GM18498 (cell line): ENCODE data around the gene MSH3.
"Not testable (repeated sequence)": the region's sequence is repeated elsewhere in the genome, so short reads cannot be mapped to it uniquely, and the experiment has no call there.

ENCODE experiments used
- ATAC-seq: cut with Tn5 transposase; IDR thresholded peaks from one replicate; pipeline ENCODE4 v1.9.1; 2021; ENCODE audit warnings: mild to moderate bottlenecking, moderate library complexity; ENCODE audit not compliant: unreplicated experiment

MSH3 gene

DNA sequence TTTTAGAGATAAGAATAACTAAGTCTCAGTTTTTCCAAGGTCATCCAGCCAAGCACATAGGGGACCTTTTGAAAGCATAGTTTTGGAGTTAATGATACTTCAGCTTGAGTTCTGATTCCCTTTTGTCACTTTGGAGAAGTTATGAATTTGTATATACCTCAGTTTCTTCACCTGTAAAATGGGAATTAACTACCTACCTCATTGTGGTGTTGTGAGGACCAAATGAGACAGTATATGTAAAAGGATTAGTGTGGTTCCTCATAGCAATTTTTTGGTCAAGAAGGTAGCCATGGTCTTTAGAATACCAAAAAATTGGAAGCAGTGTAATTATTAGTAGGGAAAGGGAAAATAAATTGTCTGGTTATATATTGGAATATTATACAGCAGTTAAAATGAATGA is 98.0 kb downstream of the MSH3 start:
- ATAC-seq: no peak

DNA sequence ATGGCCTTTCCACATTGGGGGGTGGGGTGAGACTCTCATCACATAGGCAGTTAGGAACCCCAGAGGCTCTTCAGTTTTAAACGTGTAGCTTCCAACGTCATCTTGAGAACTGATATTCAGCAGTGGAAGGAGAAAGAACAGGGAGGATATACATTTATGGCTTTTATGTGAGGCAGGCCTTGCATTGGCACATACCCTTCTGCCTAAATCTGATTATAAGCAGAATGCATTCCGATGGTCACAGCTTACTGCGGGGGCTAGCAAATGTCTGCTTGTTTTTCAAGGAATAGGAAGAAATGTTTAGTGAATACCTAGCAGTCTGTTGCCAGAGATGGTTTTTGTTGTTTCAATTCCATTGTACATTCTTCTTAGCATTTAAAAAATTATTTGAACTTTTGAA is 99.3 kb downstream of the MSH3 start:
- no peak for ATAC-seq

DNA sequence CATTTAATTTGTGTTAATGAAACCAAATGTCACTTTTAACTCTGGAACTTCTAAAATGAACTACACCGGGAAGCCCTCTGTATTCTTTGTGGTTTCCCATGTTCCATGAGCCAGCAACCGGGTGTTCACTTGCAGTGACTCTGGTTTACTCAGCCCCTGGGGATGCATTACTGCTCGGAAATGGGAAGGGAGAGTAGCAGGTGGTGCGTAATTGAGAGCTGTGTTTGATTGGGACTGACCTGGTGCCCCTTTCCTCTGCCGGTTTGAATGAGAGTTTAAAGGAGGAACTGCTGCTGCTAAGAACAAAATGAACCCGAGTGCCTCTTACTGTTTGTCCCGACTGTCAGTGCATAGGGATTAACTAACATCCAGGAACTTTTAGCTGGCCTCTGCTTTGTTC is 100.4 kb downstream of the MSH3 start:
- peak; percentile 43 for ATAC-seq

DNA sequence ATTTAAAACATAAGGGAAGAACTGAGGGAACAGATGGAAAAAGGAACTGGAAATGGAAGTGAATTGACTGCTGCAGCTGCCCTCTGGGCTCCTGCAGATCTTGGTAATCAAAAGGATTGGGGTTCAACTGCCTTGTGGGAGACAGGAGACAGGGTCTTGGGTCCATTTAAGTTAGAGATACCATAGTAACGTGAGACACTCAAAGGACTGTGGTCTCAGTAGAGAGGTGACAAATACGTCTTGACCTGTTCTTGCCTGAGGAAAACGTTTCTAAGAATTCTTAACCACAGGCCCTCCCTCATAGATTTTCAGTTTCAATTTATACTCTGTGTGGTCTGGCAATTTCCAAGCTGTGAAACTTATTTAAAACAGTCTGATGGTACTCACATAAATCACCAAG is 101.2 kb downstream of the MSH3 start:
- ATAC-seq: peak; percentile 98

DNA sequence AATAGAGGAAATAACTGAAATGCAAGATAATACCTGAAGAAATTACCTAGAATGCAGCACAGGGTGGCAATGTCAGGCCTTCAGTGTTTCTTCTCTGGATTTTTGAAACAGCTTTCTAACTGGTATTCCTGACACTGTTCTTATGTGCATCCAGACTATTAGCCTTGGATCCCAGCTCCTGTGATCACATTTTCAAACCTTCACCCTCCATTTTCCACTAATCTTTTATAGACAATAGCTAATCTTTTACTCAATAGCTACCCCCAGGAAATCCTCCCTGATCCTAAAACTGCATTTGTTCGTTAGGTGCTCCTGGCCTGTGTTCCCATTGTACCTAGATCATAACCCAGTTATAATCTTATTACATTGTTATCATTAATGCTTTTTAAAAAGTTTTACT is 101.8 kb downstream of the MSH3 start:
- no peak for ATAC-seq

DNA sequence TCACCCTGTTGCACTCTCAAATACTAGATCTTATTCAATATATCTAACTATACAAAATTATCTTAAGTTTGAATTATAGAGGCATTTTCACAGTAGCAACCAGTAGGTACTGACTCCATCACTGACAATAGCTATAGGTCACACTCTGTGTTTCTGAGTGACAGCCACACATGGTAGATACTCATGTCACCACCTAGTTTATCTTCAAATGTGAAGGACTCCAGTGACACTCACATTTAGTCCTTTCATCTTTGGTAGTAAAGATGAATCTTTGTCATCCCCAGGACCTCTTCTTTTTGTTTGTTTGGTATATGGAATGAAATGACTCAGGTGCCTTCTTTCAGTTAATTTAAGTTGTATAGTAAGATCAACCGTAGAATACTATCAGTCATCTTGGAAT is 102.8 kb downstream of the MSH3 start:
- no peak for ATAC-seq

DNA sequence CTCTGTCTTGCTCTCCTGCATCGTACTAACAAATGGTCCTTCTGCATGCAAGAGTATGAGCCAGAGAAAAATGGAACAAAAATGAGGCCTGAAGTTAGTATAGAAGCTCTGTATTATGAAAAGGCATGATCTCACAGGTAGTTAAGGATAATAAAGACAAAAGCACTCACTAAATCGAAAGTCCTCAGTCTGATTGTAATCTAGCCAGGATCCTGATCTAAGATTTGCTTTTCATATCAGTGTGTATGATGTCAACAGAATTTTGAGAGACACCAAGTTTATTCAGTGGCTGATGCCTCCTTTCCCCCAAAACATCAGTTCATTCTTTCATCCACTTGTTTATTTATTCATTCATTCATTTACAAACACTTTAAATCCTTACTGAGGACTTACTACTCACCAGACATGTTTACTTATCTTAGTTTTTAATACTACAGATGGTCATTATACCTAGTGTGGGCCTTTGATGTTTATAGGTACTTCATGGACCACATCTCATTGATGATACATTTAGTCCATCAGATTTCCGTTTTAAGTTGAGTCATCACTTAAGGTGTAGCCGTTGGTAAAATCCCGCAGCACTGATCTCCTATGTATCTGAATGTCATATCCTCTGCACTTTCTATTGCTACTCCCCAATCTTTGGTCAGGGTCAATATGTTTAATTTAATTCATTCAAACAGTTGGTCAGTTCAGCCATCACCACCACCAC is 105.6 kb downstream of the MSH3 start:
- ATAC-seq: no peak

DNA sequence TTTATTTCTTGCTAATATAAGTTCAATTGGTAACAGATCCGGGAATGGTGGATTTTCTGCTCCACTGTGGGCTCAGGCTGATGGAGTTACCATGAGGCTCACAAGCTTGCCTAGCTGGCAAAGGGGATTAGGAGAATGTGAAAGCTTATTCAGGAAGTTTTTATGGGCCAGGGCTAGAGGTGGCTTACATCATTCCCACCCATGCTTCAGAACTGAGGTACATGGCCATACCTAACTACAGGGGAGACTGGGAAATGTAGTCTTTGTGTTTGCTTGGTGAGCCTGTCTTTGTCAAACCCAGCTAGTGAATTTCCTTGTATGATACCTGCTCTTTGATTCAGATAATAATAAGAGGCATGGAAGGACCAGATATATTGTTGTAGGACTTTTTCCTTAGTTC is 106.2 kb downstream of the MSH3 start:
- ATAC-seq: no peak

DNA sequence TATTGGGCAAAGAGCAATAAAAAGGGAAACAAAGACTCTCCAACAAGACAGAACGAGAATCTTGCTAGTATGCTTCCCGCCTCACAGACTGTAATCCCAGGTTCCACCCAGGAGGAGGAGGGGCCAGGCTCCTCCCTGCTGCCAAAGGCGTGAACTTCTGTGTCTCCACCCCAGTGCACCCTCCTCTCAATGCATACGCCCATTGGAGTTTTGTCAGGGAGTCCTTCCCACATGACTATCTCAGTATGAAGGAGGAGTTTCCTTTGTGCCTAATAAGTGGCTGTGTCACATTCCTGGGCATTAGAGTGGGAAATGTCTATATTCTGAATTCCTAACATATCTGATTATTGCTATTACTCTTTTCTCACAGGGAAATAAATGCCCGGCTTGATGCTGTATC is 106.7 kb downstream of the MSH3 start:
- ATAC-seq: no peak

DNA sequence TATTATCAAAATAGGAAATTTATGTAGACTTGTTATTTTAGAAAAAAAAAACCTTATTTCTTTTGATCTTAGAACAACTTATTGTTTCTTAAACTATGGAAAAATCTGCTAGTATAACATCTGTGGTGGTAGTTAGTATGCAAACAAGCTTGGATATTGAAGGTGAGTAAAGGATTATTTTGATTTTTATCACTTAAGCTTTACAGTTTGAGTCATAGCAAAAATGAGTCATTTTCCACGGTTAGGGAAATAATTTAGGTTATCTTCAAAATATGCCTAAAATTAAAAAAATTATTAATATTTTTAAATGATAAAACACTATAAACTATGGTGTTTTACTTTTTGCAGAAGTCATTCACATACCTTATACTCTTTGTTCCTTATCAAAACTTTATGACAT is 107.5 kb downstream of the MSH3 start:
- ATAC-seq: no peak

DNA sequence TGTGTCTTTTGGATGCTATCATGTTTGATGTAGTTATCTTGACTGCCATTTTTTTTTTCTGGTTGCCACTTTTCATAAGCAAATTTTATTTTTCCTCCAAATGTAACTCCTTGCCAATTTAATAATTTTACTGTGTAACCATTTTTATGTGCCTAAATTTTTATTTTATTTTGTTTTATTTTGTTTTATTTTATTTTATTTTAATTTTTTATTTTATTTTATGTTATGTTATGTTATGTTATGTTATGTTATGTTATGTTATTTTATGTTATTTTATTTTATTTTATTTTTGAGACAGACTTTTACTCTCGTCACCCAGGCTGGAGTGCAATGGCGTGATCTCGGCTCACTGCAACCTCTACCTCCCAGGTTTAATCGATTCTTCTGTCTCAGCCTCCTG is 108.1 kb downstream of the MSH3 start:
- ATAC-seq: no peak

DNA sequence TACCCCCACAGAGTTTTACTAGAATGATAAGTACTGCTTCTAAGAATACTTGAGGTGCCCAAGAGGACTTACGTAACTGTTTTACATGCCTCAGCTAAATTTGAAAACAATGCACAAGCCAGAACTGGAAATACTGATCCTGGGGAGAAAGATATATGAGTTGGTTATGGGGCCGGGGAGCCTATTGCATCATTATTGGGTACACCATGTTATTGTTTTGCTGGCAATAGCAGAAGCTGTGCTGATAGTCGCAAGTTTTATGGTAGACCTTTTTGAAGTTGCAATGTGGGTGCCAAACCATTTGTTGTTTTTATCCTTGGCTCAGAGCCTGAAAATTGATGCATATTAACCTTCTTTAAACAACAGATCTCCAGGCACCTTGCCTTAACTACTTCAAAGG is 108.8 kb downstream of the MSH3 start:
- no peak for ATAC-seq

DNA sequence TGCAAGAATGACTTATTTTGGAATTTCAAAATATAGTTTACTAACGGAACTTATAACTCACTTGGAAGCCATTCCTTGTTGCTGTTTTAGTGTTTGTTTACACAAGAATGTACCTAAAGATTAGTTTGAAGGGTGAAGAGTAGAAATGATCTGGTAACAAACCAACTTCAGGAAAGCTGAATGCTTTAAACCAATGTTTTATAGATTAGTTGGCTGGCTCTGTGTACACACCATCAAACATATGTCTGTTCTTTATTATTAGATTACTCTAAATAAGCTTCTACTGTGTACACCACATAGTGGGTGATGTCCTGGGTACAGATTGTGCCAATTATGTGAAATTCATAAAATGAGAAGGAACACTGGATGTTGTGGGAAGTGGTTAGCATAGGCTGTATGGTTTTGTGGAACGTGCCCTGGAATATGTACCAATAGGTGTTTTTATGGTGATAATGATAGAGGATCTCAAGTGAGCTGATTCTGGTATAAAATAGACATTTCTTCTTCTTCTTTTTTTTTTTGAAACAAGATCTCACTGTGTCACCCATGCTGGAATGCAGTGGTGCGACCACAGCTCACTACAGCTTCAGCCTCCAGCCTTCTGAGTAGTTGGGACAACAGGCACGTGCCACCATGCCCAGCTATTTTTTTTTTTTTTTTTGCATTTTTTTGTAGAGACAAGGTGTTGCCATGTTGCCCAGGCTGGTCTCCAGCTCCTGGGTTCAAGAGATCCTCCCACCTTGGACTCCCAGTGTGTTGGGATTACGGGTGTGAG is 109.6 kb downstream of the MSH3 start:
- no peak for ATAC-seq

DNA sequence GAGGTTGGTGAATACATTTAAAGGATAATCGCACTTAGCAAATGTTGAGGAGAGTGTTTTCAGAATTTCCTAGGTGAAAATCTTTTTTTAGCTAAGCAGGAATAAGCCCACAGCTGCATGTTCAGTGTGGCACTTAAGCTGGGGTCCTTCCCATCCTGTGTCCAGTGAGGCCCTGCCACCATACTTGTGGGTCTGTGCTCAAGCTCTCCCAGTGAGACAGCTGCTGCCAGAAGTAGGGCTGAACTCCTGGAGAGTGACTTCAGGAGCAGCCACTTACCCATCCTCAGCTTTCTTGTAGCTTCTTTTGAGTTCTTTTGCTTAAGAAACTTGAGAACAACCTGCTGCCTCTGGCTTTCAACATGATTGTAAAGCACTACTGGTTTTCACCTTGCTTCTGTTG is 110.3 kb downstream of the MSH3 start:
- ATAC-seq: no peak

DNA sequence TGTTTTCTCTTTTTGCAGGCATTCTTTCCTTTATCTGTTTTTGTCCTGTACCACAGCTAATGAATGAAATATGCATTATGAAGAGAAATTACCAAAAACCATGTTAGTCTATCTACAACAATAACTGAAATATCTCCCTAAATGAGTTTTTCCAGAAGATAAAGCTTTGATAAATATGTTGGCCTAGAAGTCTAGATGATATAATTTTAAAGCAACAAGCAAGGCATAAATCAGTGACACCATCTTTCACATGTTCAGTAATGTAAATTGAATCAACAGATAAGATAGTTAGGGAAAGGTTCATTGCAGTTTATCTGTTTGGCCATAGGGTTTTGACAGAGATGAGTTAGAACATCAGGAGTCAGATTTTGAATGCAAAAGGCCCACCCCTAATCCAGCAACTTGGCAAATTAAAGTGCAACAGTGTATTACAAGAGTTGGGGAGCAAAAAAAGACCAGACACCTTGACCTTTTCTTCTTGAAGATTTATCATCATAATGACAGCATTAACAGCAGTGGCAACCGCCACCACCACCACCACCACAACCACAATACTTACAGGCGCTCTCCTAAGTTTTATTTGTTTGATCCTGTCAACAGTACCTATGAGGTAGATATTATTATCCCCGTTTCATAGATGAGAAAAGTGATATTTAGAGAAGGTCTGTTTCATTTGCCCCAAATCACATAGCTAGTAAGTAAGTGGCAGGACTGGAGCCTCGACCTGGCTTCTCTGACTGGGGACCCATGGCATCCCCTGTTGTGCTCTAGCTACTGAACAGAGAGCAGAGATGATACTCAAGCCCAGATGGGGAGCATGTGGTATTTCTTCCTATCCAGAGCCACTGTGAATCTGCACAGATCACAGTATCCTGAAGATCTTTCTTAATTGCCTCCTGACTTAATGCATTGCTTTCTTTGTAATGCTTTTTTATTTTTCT is 123.2 kb downstream of the MSH3 start:
- no peak for ATAC-seq

DNA sequence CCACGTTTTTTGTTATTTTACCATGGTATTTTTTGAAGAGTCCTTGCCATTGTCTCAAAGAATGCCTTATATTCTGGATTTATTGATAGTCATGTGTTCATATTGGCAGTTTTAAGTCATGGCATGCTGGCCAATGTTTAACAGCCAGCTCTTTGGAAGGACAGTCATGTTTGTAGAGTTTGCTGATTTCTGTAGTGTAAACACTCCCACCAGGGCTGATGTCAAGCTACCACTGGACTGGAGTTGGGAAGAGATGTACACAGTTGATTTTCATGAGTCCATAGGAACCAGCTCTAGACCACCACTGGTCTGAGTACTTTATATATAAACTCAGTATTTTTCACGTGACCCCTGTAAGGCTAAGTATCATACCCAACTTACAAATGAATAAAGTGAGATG is 125.6 kb downstream of the MSH3 start:
- ATAC-seq: no peak

DNA sequence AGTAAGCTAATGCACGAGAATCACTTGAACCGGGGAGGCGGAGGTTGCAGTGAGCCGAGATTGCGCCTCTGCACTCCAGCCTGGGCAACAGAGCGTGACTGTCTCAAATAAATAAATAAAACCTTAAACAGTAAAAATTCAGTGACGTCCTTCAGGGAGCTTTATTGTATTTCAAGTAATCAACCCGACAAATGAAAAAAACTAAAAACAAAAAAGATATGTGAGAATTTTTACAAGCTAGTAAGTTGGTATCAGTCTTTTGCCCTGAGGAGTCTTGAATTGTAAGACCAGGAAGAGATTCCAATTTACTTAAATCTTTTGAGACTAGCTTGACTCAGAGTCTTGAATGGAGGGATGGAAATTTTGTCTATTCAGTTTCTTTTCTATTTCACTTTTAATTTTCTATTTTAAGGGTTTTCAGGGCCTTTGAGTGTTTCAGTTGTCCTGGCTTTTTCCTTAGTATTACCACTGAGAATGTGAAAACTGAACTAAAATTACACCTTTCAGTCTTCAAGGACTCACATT is 126.4 kb downstream of the MSH3 start:
- no peak for ATAC-seq

DNA sequence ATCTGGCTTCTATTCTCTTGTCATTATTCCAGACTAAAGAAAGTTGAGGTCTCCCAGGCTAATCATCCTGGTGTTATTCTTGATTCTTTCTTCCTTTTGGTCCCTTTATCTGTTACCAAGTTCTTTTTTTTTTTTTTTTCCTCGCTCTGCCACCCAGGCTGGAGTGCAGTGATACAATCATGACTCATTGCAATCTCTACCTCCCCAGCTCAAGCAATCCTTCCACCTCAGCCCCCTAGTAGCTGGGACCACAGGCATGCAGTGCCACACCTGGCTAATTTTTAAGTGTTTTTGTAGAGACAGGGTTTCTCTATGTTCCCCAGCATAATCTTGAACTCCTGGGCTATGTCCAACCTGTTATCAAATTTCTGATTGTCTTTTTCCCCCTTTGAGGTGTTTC is 126.9 kb downstream of the MSH3 start:
- ATAC-seq: no peak

DNA sequence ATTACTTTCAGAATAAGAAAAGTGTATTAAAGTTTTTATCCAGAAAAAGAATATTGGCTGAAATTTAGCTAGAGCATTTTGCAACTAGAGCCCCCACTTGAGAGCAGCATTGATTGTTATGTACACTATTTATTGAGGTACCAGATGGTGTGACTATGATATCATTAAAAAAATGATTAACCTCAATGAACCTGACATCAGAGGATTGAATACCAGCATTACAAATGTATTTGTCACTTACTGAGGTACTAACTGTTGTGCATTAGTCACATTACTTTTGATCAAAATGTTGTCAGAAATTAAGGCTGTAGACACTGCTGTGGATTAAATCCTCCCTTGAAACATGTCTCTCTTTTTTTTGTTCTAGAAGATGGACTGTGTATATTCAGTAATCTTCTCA is 128.2 kb downstream of the MSH3 start:
- no peak for ATAC-seq

DNA sequence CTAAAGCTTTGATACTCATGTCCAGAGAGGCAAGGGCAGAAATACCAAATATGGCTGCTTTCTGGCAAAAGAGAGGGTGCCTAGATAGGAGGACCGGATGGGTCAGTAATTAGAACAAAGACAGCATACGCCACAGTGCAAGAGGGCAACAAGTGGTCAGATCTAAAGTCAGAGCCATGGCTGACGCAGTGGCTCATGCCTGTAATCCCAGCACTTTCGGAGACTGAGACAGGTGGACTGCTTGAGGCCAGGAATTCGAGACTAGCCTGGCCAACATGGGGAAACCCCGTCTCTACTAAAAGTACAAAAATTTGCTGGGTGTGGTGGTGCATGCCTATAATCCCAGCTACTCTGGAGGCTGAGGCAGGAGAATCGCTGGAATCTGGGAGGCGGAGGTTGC is 129.3 kb downstream of the MSH3 start:
- not testable (repeated sequence) for ATAC-seq

DNA sequence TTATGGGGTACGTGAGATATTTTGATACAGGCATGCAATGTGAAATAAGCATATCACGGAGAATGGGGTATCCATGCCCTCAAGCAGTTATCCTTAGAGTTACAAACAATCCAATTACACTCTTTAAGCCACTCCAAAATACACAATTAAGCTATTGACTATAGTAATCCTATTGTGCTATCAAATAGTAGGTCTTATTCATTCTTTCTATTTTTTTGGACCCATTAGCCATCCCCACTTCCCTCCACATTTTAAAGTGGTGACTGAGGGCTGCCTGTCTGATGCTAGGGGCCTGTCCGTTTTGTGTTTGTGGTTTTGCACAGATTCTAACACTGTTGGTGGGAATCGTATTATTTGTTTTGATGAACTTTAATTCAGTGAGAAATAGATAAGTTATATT is 130.0 kb downstream of the MSH3 start:
- no peak for ATAC-seq
